ENCODE results near the gene DNAL1.
"Not testable (repeated sequence)": the region's sequence is repeated elsewhere in the genome, so short reads cannot be mapped to it uniquely, and the experiment has no call there.

The DNAL1 gene

DNA sequence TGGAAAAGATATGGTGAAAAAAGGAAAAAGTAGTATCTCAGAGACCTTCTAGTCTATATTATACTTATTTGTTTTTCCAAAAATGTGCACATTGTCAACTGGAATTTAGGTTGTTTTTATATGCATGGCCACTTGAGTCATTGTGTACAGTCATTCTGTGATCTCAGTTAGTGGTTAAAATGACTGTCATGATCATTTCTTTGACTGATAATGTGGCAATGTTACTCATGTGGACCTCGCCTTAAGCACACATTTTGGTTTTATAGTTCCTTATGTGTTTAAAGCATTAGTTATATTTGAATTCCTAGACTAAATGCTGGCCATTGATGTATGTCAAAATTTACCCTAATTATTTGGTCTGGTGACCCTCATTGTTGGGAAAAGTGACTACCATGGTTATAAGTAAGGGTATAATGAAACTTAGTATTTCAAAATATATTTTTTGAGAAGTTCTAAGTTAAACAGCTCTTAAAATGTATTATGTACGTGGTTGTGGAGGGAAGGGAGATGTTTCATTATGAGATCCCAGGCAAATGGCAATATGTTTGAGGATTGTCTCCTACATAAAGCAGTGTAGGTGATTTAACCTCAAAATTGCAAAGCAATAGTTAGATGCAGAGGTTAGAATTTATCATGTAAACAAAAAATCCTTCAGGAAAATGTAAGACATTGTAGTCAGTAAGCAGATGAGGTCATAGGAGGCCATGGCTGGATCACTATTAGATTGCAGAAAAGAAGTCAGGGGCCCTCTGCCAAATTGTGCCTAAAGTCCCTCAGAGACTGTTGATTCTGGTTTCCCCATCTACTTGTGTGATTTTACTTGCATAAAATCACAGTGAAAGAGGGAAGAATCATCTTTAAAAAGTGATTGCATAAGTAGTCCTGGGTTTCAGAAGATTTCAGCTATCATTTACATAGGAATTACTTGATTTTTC lies 51.9 kb downstream of the DNAL1 start:
- Histone ChIP-seq H3K4me1 (no peaks in the 10 kb centered on the region), H3K4me3 (ENCODE audit: low read depth, low read length) (no peak overlapping the region), H3K27me3 (no peaks in the 10 kb centered on the region), H3K36me3 (no peaks in the 10 kb centered on the region), H3K9me3 (no peaks in the 10 kb centered on the region)
- no peak for DNase-seq
- TF ChIP-seq, protein P1, sequence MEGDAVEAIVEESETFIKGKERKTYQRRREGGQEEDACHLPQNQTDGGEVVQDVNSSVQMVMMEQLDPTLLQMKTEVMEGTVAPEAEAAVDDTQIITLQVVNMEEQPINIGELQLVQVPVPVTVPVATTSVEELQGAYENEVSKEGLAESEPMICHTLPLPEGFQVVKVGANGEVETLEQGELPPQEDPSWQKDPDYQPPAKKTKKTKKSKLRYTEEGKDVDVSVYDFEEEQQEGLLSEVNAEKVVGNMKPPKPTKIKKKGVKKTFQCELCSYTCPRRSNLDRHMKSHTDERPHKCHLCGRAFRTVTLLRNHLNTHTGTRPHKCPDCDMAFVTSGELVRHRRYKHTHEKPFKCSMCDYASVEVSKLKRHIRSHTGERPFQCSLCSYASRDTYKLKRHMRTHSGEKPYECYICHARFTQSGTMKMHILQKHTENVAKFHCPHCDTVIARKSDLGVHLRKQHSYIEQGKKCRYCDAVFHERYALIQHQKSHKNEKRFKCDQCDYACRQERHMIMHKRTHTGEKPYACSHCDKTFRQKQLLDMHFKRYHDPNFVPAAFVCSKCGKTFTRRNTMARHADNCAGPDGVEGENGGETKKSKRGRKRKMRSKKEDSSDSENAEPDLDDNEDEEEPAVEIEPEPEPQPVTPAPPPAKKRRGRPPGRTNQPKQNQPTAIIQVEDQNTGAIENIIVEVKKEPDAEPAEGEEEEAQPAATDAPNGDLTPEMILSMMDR (IDR thresholded peaks at IDR 0.05; ENCODE audit: low read depth, low read length) = no peak

- TF ChIP-seq, protein P1 (IDR thresholded peaks at IDR 0.05; ENCODE audit: low read depth, low read length) = no peak
- no peaks in the 10 kb centered on the region for H3K9me3 ChIP-seq
- H3K36me3 ChIP-seq = no peaks in the 10 kb centered on the region
- H3K4me3 ChIP-seq (ENCODE audit: low read depth, low read length) = no peak overlapping the region
- H3K4me1 ChIP-seq = no peaks in the 10 kb centered on the region
- H3K27me3 ChIP-seq = no peaks in the 10 kb centered on the region
- no peak for DNase-seq
These were observed 55.5 kb downstream of the DNAL1 start for GRCh38 chr14:73700325-73700724.

GRCh38 chr14:73708076-73708475 lies 63.3 kb downstream of the DNAL1 start:
- H3K4me1 ChIP-seq; H3K4me3 ChIP-seq (ENCODE audit: low read depth, low read length); H3K27me3 ChIP-seq; H3K9me3 ChIP-seq; H3K36me3 ChIP-seq; DNase-seq: not testable (repeated sequence)

GRCh38 chr14:73709904-73710469 lies 65.2 kb downstream of the DNAL1 start:
- no peaks in the 10 kb centered on the region for H3K9me3 ChIP-seq
- H3K36me3 ChIP-seq = peaks cover 4% of the 10 kb centered on the region; the same call in 1 of the 2 replicates
- H3K4me3 ChIP-seq (ENCODE audit: low read depth, low read length) = no peak overlapping the region
- H3K27me3 ChIP-seq = no peaks in the 10 kb centered on the region
- H3K4me1 ChIP-seq = peaks cover 4% of the 10 kb centered on the region
- DNase-seq = no peak
- TF ChIP-seq, protein P1 (IDR thresholded peaks at IDR 0.05; ENCODE audit: low read depth, low read length) = no peak

DNA sequence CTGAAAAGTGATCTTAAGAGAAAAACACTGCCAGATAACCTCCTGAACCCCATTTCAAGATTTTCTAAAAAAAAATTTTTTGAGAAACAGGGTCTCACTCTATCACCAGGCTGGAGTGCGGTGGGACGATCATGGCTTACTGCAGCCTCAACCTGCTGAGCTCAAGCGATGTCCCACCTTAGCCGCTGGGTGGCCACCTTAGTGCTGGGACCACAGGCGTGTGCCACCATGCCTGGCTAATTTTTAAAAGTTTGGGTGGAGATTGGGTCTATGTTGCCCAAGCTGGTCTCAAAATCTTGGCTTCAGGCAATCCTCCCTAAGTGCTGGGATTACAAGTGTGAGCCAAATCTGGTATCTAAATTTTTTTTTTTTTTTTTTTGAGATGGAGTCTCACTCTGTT lies 66.0 kb downstream of the DNAL1 start:
- Histone ChIP-seq H3K4me3 (ENCODE audit: low read depth, low read length) (no peak overlapping the region), H3K4me1 (peaks cover 4% of the 10 kb centered on the region), H3K36me3 (peaks cover 9% of the 10 kb centered on the region; the same call in 1 of the 2 replicates)

DNA sequence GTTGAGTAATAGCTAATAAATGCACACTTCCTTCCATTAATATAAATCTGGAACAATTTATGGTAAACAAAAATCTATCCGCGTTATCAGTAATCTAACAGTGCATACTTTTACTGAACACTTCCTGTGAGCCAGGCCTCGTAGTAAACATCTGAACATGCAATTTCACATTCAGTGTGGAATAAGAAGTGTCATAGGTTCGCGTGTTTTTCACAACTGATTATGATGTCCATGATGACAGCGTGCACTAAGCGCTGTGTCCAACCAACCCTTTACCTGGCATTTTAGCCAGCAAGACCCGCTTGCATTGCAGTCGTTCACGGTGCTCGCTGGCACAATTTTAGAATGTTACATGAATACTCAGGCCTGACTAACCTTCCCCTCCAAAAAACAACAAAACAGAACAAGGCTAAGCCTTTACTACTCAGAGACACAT lies 67.3 kb downstream of the DNAL1 start:
- Histone ChIP-seq H3K36me3 (peaks cover 15% of the 10 kb centered on the region; the same call in 1 of the 2 replicates), H3K4me1 (peaks cover 8% of the 10 kb centered on the region), H3K4me3 (ENCODE audit: low read depth, low read length) (peak overlapping the region; percentile 82), H3K27me3 (no peaks in the 10 kb centered on the region), H3K9me3 (no peaks in the 10 kb centered on the region)
- TF ChIP-seq, protein P1 (IDR thresholded peaks at IDR 0.05; ENCODE audit: low read depth, low read length) = no peak
- no peak for DNase-seq

More for the DNA sequence above, 66.0 kb downstream of the DNAL1 start:
- TF ChIP-seq, protein P1 (IDR thresholded peaks at IDR 0.05; ENCODE audit: low read depth, low read length) = no peak
- H3K9me3 ChIP-seq = no peaks in the 10 kb centered on the region
- no peaks in the 10 kb centered on the region for H3K27me3 ChIP-seq
- no peak for DNase-seq
